Fibroblast of peridontal ligament (primary cell): ENCODE results near the gene FERMT3.
"Not testable (repeated sequence)": the region's sequence is repeated elsewhere in the genome, so short reads cannot be mapped to it uniquely, and the experiment has no call there.

Experiments
- DNase-seq: peaks from one replicate; pipeline ENCODE4 v3.0.0-alpha.2; 2010; ENCODE audit errors: extremely low read depth

The FERMT3 gene

DNA sequence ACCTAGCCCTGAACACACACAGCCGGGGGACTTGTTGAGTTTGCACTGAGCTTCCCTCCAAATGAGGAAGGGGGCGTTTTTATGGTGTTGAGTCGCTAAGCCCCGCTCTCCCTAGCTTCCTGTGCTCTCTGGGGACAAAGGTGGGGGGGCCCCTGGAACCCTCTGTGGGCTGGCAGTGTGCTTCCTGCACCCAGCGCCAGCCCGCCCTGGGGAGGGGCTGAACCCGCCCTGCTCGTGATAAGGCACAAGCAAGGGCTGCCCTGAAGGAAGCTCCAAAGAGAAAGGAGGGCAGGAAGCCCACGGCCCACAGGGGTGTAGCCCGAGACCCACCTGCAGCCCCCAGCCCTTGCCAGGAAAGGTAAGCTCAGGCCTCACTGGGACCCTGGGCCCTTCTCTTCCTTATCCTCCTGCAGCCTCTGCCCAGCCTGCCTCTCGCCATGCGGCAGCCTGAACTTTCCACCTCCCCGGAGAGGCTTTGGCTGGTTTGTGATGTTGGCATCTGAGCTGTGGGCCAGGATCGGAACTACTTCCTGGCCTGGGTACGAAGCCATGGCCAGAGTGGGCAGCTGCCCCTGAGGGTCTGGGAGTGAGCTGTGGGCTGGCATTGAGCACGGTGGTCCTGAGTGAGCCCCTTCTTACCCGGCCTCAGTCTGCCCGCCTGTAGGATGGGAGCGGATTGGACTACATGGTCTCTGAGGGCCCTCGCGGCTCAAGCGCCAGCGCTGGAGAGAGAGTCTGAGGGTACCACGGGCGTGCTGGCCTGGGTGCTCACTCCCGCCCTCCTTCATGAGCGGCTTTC, at the start of gene FERMT3:
FERMT3 (plus strand) TSS at position 265 of the 799 bp plus-strand sequence. CDS start 644 bp downstream, outside the sequence.
- DNase-seq: no peak

- DNase-seq: no peak
Measured at GRCh38 chr11:64157631-64158394, 48.7 kb upstream of the FERMT3 start.

DNA sequence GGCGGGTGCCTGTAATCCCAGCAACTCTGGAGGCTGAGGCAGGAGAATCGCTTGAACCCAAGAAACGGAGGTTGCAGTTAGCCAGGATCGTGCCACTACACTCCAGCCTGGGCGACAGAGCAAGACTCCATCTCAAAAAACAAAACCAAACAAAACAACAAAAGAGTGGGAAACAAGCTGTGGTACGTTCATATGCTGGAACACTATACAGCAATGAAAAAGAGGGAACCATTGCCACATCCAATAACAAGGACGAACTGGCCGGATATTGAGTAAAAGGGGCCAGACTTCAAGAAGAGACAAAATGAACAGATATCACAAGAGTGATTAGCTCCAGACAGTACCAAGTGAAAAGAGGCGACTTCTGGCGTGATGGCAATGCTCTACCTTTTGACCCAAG, 45.5 kb upstream of the FERMT3 start:
- no peak for DNase-seq

DNA sequence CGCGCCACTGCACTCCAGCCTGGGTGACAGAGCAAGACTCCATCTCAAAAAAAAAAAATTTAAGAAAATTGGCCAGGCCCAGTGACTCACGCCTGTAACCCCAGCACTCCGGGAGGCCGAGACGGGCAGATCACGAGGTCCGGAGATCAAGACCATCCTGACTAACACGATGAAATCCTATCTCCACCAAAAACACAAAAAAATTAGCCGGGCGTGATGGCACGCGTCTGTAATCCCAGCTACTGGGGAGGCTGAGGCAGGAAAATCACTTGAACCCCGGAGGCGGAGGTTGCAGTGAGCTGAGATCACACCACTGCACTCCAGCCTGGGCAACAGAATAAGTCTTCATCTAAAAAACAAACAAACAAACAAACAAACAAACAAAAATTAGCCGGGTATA, 43.8 kb upstream of the FERMT3 start:
- DNase-seq: not testable (repeated sequence)

DNA sequence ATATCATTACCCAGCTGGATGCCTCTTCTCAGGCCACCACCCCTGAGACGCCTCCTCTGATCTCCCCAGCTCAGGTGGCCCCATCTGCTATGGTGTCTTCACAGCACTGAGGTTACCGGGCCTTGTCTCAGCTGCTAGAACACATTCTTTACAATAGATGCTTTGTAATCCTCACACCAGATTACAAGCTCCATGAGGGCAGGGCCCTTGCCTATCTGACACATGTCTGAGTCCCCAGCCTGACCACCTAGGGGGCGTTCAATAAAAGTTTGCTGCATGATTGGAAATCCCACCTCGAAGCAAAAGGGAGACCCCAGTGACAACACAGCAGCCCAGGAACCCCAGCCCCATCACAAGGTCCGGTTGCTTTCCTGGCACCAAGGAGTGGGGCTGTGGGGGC, 42.6 kb upstream of the FERMT3 start:
- DNase-seq: no peak

DNA sequence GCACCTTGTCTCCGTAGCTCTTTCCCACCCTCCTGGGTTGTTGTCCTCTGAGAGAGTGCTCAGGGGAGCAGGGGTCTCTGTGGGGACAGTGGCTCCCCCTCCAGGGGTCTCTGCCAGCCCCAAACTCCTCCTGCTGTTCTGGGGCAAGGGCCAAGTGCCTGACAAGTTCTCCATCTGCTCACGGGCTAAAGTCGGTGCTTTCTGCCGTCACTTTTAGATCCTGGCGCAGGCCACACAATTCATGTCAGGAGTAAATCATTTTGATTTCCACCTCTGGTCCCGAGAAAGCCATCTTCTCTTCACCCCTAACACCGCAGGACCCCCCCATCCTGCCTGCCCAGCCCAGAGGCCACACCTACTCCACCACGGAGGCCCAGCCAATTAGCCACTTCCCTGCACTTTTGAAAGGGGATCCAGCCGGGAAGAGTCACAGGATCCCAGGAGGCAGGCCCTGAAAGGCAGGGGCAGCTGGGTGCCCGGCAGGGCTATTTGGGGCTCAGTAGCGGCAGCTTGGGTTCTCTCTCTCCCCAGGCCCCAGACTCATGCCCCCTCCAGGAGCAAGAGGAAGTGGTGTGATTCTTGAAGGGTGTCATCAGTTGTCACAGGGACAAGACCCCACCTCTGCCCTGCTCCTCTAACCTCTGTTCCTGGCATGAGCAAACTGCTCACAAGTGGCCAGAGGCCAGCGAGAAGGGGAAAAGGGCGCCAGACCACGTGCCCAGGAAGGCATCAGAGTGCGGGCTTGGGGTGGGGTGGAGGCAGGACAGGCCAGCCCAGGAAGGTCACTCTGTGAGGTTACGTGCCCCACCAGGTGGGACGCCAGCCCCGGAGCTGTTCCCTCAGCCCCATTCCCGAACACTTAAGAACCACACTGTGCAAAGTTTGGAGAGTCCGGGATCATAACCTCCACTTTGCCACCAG, 41.9 kb upstream of the FERMT3 start:
- DNase-seq: no peak

- no peak for DNase-seq
Measured at GRCh38 chr11:64165481-64165841, 41.1 kb upstream of the FERMT3 start.

DNA sequence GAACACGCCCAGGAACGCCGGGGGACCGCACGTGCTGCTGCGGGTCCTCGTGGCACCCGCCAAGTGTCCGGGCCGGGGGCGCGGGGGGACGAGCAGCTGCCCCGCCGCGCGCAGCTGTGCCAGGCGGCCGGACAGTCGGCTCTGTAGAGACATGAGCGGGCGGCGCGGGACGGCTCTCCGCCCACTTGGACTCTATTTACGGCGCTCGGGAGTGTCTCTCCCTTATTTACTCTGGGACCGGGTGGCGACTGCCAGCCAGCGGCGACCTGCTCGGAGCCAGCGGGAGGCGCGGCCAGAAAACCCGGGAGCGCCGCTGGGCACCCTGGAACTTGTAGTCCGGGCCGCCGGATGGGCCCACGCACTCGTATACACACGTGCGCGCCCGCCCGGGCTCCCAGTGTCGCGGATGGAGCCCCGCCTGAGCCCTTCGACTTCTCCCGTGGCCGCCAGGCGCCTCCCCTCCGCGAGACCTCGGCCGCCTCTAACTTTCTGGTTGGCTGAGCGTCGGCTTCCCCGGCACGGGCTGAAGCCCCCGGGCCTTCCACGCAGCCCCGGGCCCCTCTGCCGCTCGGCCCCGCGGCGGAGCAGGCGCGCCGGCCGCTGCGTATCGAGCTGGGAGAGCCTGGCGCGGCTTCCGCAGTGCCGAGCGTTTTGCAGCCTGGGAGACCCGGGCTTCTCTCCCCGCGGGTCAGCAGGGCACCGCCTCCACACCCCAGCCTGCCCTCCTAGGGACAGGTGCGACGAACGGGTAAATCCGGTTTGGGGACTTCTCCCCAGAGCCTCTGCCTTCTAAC, 40.5 kb upstream of the FERMT3 start, which contains the start of gene MACROD1:
MACROD1 (minus strand) TSS at position 272 of the 794 bp plus-strand sequence; CDS start at position 153, 119 bp downstream.
- DNase-seq: peak; percentile 57

DNA sequence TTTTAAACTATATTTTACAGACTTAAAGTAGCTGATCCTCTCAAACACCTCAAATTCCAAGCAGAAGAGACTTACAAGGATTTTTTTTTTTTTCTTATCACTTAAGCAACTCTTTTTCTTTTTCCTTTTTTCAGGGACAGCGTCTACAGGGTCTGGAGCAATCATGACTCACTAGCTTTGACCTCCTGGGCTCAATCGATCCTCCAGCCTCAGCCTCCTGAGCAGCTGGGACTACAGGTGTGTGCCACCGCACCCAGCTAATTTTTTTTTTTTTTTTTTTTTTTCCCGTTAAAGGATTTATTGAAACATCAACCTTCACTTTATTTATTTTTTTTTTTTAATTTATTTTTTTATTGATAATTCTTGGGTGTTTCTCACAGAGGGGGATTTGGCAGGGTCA, 36.1 kb upstream of the FERMT3 start:
- DNase-seq: no peak

GRCh38 chr11:64173616-64174355, 32.7 kb upstream of the FERMT3 start:
- no peak for DNase-seq

DNA sequence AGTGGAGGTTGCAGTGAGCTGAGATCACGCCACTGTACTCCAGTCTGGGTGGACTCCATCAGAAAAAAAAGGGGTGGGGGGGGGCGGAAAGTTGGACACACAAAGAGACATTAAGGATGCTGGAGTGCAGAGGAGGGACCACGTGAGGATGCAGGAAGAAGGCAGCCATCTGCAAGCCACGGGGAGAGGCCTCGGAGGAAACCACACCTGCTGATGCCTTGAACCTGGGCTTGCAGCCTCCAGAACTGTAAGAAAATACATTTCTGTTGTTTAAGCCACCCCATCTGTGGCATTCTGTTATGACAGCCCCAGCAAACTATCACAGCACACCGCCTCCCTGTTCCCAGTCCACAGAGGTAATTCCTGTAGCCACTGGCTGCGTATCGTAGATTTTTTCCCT, 29.8 kb upstream of the FERMT3 start:
- DNase-seq: no peak

GRCh38 chr11:64178203-64178602, 28.3 kb upstream of the FERMT3 start:
- DNase-seq: no peak

DNA sequence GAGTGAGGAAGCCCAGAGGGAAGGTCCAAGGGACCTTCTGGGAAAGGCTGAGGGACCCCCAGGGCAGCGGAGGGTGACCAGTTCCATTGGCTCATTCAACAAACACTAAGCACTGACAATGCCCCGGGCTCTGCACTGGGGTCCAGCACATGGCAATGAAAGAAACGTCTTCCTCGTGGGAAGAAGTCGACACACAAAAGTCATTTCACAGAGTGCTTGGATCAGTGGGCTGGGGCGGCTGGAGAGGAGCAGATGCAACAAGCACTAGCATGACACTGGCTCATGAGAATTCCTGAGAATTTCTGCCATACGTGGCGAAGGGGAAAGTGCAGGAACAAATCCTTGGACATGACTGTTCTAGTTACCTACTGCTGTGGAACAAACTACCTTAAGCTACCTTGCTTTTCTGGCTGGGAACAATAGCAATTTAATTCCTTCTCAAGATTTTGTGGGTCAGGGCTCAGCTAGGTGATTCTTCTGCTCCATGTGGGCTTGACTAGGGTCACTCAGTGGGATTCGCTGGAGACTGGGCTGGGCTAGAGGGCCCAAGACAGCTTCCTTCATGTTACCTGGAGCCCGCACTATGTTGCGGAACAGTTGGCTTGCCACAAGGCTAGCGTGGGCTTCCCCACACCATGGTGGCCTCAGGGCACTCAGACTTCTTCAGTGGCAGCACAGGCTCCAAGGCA, 27.4 kb upstream of the FERMT3 start:
- DNase-seq: no peak

- DNase-seq: no peak
Measured at GRCh38 chr11:64180891-64181290, 25.6 kb upstream of the FERMT3 start.

DNA sequence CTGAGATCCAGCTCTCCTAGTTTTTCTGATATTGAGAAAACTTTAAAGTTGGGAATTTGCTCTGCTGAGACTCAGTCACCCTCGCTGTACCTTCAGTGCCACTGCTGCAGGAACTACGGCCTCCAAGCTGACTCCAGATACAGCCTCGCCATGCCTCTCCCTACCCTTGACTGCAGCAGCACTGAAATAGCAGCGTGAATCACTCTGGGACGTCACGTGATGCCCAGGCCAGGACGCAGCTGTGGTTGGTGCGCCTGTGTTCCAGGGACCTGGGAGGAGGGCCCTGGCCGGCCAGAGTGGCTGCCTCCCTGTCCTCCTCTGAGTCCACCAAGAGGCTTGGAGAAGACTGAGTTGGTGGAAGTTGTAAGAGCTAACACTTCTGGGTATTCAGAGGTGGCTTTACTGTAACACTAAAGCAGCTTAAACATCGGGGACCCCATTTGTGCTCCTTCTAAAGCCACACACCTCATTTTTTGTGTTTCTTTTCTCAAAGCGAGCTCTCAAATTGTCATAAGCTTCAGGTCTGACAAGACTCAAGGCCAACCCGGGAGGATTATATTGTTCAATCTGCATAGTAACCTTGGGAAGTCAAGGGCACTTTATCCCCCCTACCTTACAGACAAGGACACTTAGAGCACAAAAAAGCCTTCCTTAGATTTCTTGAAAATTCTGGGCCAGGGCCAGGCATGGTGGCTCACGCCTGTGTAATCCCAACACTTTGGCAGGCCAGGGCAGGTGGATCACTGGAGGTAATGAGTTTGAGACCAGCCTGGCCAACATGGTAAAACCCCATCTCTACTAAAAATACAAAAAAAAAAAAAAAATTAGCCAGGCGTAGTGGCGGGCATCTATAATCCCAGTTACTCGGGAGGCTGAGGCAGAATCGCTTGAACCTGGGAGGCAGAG, 24.8 kb upstream of the FERMT3 start:
- DNase-seq: peak; percentile 89

GRCh38 chr11:64183890-64184289, 22.6 kb upstream of the FERMT3 start:
- DNase-seq: no peak

DNA sequence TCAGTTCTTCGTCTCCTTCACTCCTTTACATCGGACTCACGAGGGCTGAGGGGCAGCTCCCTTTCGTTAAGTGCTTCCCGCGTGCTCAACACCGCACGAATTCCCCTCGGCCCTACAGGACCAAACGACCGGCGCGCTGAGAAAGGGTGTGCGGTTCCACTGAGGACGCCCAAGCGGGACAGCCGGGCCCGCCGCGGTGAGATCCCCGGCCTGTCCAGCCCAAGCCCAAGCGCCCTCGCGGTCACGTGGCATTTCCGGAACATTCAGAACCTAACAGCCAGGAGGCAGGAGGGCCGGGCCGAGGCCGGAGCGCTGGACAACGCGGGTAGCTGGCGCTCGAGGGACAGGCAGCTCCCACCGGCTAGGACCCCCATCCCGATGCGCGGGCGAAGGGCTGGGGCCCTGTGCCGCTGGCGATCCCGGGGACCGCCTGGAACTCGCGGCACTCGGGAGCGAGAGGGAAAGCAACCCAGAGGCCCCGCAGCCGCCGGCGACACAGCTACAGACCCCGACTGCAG, 21.3 kb upstream of the FERMT3 start:
- DNase-seq: peak; percentile 80

GRCh38 chr11:64185693-64186491, 20.6 kb upstream of the FERMT3 start, which contains the start of gene STIP1:
Gene STIP1 (plus strand): TSS chr11:64186171. CDS start chr11:64186262, 91 bp downstream.
- DNase-seq: peak; percentile 100
